H9 (cell line): Measurements from ENCODE around the gene HCRTR1. TPM values are rescaled to one million over a fixed set of nuclear protein-coding genes. Genes with fewer than 3 reads are reported as not detected.
A peak's percentile ranks its signal among the peaks of the same experiment; 100 is the strongest.

Experiments
- DNase-seq: peaks from one replicate; pipeline ENCODE4 v3.0.0-alpha.2; 2017
- H2AFZ ChIP-seq: one replicate; pipeline ENCODE4 v1.6.1; 2013; ENCODE audit warnings: mild to moderate bottlenecking, low read length, control low read depth, moderate library complexity
- H2AK5ac ChIP-seq: 2 replicates; pipeline ENCODE4 v1.6.1; 2013; ENCODE audit warnings: low read length, control low read depth, mixed read lengths; ENCODE audit not compliant: insufficient read length
- H2BK120ac ChIP-seq: one replicate; pipeline ENCODE4 v1.6.1; 2013; ENCODE audit warnings: low read depth, mild to moderate bottlenecking, low read length, control low read depth, inconsistent platforms; ENCODE audit not compliant: poor library complexity, severe bottlenecking
- H2BK12ac ChIP-seq: 2 replicates; pipeline ENCODE4 v1.6.1; 2013; ENCODE audit warnings: low read length, control low read depth, mixed read lengths, low read depth; ENCODE audit not compliant: insufficient read length
- H2BK15ac ChIP-seq: 2 replicates; pipeline ENCODE4 v1.6.1; 2013; ENCODE audit warnings: low read depth, low read length, control low read depth
- H2BK20ac ChIP-seq: one replicate; pipeline ENCODE4 v1.6.1; 2013; ENCODE audit warnings: low read depth, mild to moderate bottlenecking, low read length, control low read depth, inconsistent platforms; ENCODE audit not compliant: poor library complexity, severe bottlenecking
- H2BK5ac ChIP-seq: 2 replicates; pipeline ENCODE4 v1.6.1; 2013; ENCODE audit warnings: low read length, control low read depth, mixed read lengths; ENCODE audit not compliant: insufficient read length
- H3K14ac ChIP-seq: 2 replicates; pipeline ENCODE4 v1.6.1; 2013; ENCODE audit warnings: low read length, control low read depth; ENCODE audit not compliant: insufficient read depth
- H3K18ac ChIP-seq: 2 replicates; pipeline ENCODE4 v1.6.1; 2013; ENCODE audit warnings: low read depth, mild to moderate bottlenecking, mixed read lengths, low read length, control low read depth; ENCODE audit not compliant: insufficient read length
- H3K23ac ChIP-seq: 2 replicates; pipeline ENCODE4 v1.6.1; 2013; ENCODE audit warnings: low read length, control low read depth, mixed read lengths, low read depth; ENCODE audit not compliant: insufficient read length
- H3K23me2 ChIP-seq: 2 replicates; pipeline ENCODE4 v1.6.1; 2013; ENCODE audit warnings: low read depth, mild to moderate bottlenecking, mixed read lengths, low read length, control low read depth; ENCODE audit not compliant: insufficient read length, poor library complexity, severe bottlenecking
- H3K27ac ChIP-seq: 2 replicates; pipeline ENCODE4 v1.5.1; 2013; ENCODE audit warnings: low read length, control low read depth, mixed read lengths, low read depth; ENCODE audit not compliant: insufficient read length
- H3K27me3 ChIP-seq: 2 replicates; pipeline ENCODE4 v1.6.1; 2013; ENCODE audit warnings: low read length, control low read depth, inconsistent platforms; ENCODE audit not compliant: insufficient read depth
- H3K4ac ChIP-seq: 2 replicates; pipeline ENCODE4 v1.6.1; 2013; ENCODE audit warnings: low read depth, mild to moderate bottlenecking, control low read depth, inconsistent platforms, low read length, moderate library complexity
- H3K4me1 ChIP-seq: 2 replicates; pipeline ENCODE4 v1.6.1; 2013; ENCODE audit warnings: low read length, control low read depth, inconsistent platforms; ENCODE audit not compliant: insufficient read depth
- H3K4me2 ChIP-seq: 2 replicates; pipeline ENCODE4 v1.6.1; 2013; ENCODE audit warnings: low read length, control low read depth, mixed read lengths; ENCODE audit not compliant: insufficient read length, insufficient read depth
- H3K56ac ChIP-seq: 2 replicates; pipeline ENCODE4 v1.6.1; 2013; ENCODE audit warnings: low read depth, mild to moderate bottlenecking, mixed read lengths, low read length, control low read depth; ENCODE audit not compliant: insufficient read length
- H3K79me1 ChIP-seq: 2 replicates; pipeline ENCODE4 v1.6.1; 2013; ENCODE audit warnings: low read depth, mild to moderate bottlenecking, moderate library complexity, low read length, control low read depth, inconsistent platforms; ENCODE audit not compliant: insufficient read depth, poor library complexity, severe bottlenecking
- H3K79me2 ChIP-seq: 2 replicates; pipeline ENCODE4 v1.6.1; 2013; ENCODE audit warnings: low read length, control low read depth, inconsistent platforms; ENCODE audit not compliant: insufficient read depth
- H3K9ac ChIP-seq: 2 replicates; pipeline ENCODE4 v1.6.1; 2013; ENCODE audit warnings: low read length, control low read depth, mixed read lengths; ENCODE audit not compliant: insufficient read length; ENCODE audit errors: extremely low read depth
- H3K9me3 ChIP-seq: one replicate; pipeline ENCODE4 v1.6.1; 2013; ENCODE audit warnings: low read depth, low read length, inconsistent platforms; ENCODE audit not compliant: control insufficient read depth
- H3T11ph ChIP-seq: one replicate; pipeline ENCODE4 v1.6.1; 2013; ENCODE audit warnings: mild to moderate bottlenecking, low read length, control low read depth, inconsistent platforms
- H4K20me1 ChIP-seq: one replicate; pipeline ENCODE4 v1.6.1; 2013; ENCODE audit not compliant: control insufficient read depth, insufficient read length, insufficient read depth
- H4K5ac ChIP-seq: 2 replicates; pipeline ENCODE4 v1.6.1; 2013; ENCODE audit warnings: low read depth, mild to moderate bottlenecking, mixed read lengths, low read length, control low read depth; ENCODE audit not compliant: insufficient read length
- H4K8ac ChIP-seq: replicated peaks from 2 replicates; pipeline ENCODE4 v1.6.1; 2013; ENCODE audit warnings: low read length, control low read depth, mixed read lengths, low read depth; ENCODE audit not compliant: insufficient read length
- H4K91ac ChIP-seq: 2 replicates; pipeline ENCODE4 v1.6.1; 2013; ENCODE audit warnings: low read depth, mild to moderate bottlenecking, moderate library complexity, mixed read lengths, low read length, control low read depth; ENCODE audit not compliant: insufficient read length
- H3K27ac Mint-ChIP-seq, 3 experiments: 2 replicates in 2 of 3; 3 replicates in 1 of 3; pipeline ENCODE4 v1.8.0; 2020 to 2021; ENCODE audit warnings: mixed read lengths in 3 of 3, mild to moderate bottlenecking in 1 of 3, moderate library complexity in 1 of 3
- H3K27me3 Mint-ChIP-seq: 2 replicates; pipeline ENCODE4 v1.8.0; 2021; ENCODE audit warnings: low read depth, mild to moderate bottlenecking, moderate library complexity, mixed read lengths
- H3K36me3 Mint-ChIP-seq, 3 experiments: 2 replicates in 2 of 3; 3 replicates in 1 of 3; pipeline ENCODE4 v1.8.0; 2020 to 2021; ENCODE audit warnings: low read depth in 3 of 3, mixed read lengths in 3 of 3; ENCODE audit not compliant: insufficient read depth in 1 of 3
- H3K4me1 Mint-ChIP-seq, 2 experiments: 2 replicates each; pipeline ENCODE4 v1.8.0; 2020; ENCODE audit warnings: mixed read lengths in 2 of 2
- H3K4me3 Mint-ChIP-seq, 2 experiments: 2 replicates in 1 of 2; 3 replicates in 1 of 2; pipeline ENCODE4 v1.8.0; 2020 to 2021; ENCODE audit warnings: mild to moderate bottlenecking in 2 of 2, mixed read lengths in 2 of 2, moderate library complexity in 1 of 2
- H3K9me3 Mint-ChIP-seq, 2 experiments: 2 replicates in 1 of 2; 3 replicates in 1 of 2; pipeline ENCODE4 v1.8.0; 2020; ENCODE audit warnings: mild to moderate bottlenecking in 2 of 2, mixed read lengths in 2 of 2, moderate library complexity in 1 of 2
- WGBS: extraction: QIAGEN DNeasy Blood & Tissue Kit; methylation state at CpG from one replicate; pipeline ENCODE4 v1.1.7; 2013; ENCODE audit warnings: missing lambda C conversion rate, low lambda C conversion rate, mixed read lengths; ENCODE audit not compliant: insufficient read length; ENCODE audit errors: extremely low coverage; 5-methylcytosine and 5-hydroxymethylcytosine counted together
- total RNA-seq: library from RNA; stranded (reverse); gene quantifications from 2 replicates; pipeline ENCODE4 v1.2.1, GENCODE V29; 2021
- TF ChIP-seq, protein P1 (sequence below): fragments of 200-600 bp; sonication (generic); conservative IDR thresholded peaks from 3 replicates; pipeline ENCODE4 v1.8.0; 2021; ENCODE audit warnings: antibody characterized with exemption, mild to moderate bottlenecking

The HCRTR1 gene
- total RNA-seq, 1 experiment from 2014 or later, result not detected

- H3K9ac ChIP-seq, result no peak overlapping the region
- no peak overlapping the region for H3K56ac ChIP-seq
- H2AK5ac ChIP-seq, result no peak overlapping the region
- Mint-ChIP-seq H3K27me3 (peaks cover 4% of the 10 kb centered on the region), H3K36me3 (no peaks in the 10 kb centered on the region; a peak in 1 of 7 replicates), H3K4me1 (no peaks in the 10 kb centered on the region), H3K27ac (peak overlapping the region in 1 of 3 experiments; percentile 66; a peak in 1 of 7 replicates), H3K4me3 (no peak overlapping the region), H3K9me3 (no peaks in the 10 kb centered on the region)
- H2BK120ac ChIP-seq, result no peak overlapping the region
- H3K79me1 ChIP-seq, result no peaks in the 10 kb centered on the region
- WGBS, result no CpG with 5 or more reads among the region's 5 CpGs
- H3K23ac ChIP-seq, result no peak overlapping the region
- H4K5ac ChIP-seq, result no peak overlapping the region
- H3K14ac ChIP-seq, result no peak overlapping the region
- no peak overlapping the region for H2BK20ac ChIP-seq
- H2AFZ ChIP-seq, result no peak overlapping the region
- no peaks in the 10 kb centered on the region for H3K79me2 ChIP-seq
- no peaks in the 10 kb centered on the region for H3K27me3 ChIP-seq
- H3K9me3 ChIP-seq, result no peaks in the 10 kb centered on the region
- H4K8ac ChIP-seq, result no peak overlapping the region
- no peak overlapping the region for H2BK12ac ChIP-seq
- no peaks in the 10 kb centered on the region for H3K23me2 ChIP-seq
- no peak overlapping the region for H3K4ac ChIP-seq
- no peak overlapping the region for H2BK15ac ChIP-seq
- no peak overlapping the region for H3K27ac ChIP-seq
- H4K20me1 ChIP-seq, result no peaks in the 10 kb centered on the region
- no peak overlapping the region for H4K91ac ChIP-seq
- DNase-seq, result no peak
- H3K4me1 ChIP-seq, result no peaks in the 10 kb centered on the region
- no peak overlapping the region for H2BK5ac ChIP-seq
- TF ChIP-seq, protein P1, sequence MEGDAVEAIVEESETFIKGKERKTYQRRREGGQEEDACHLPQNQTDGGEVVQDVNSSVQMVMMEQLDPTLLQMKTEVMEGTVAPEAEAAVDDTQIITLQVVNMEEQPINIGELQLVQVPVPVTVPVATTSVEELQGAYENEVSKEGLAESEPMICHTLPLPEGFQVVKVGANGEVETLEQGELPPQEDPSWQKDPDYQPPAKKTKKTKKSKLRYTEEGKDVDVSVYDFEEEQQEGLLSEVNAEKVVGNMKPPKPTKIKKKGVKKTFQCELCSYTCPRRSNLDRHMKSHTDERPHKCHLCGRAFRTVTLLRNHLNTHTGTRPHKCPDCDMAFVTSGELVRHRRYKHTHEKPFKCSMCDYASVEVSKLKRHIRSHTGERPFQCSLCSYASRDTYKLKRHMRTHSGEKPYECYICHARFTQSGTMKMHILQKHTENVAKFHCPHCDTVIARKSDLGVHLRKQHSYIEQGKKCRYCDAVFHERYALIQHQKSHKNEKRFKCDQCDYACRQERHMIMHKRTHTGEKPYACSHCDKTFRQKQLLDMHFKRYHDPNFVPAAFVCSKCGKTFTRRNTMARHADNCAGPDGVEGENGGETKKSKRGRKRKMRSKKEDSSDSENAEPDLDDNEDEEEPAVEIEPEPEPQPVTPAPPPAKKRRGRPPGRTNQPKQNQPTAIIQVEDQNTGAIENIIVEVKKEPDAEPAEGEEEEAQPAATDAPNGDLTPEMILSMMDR, result no peak
- no peak overlapping the region for H3T11ph ChIP-seq
- H3K18ac ChIP-seq, result no peak overlapping the region
- H3K4me2 ChIP-seq, result no peak overlapping the region
Observed at GRCh38 chr1:31654474-31654776, 36.9 kb downstream of the HCRTR1 start.
